Fibroblast of villous mesenchyme (primary cell): ENCODE measurements around the gene SMG5. TPM values are rescaled to one million over a fixed set of nuclear protein-coding genes. Genes with fewer than 3 reads are reported as not detected.

ENCODE experiments used
- DNase-seq: peaks from one replicate; pipeline ENCODE4 v3.0.0-alpha.2; 2010; ENCODE audit warnings: low read depth
- H3K4me3 ChIP-seq: 2 replicates; pipeline ENCODE4 v1.5.1; 2011; ENCODE audit warnings: low read depth, mild to moderate bottlenecking, low read length
- total RNA-seq: library from RNA; depleted of rRNA; stranded (reverse); fragments of >200 nt; gene quantifications from 2 replicates; pipeline ENCODE4 v1.2.3, GENCODE V29; 2012
- TF ChIP-seq, protein P1 (sequence below): IDR thresholded peaks from 2 replicates; pipeline ENCODE4 v1.5.1; 2012; ENCODE audit warnings: low read depth, mild to moderate bottlenecking, low read length; ENCODE audit not compliant: insufficient read depth

SMG5 gene
- total RNA-seq, 1 donor = 63.5 TPM

DNA sequence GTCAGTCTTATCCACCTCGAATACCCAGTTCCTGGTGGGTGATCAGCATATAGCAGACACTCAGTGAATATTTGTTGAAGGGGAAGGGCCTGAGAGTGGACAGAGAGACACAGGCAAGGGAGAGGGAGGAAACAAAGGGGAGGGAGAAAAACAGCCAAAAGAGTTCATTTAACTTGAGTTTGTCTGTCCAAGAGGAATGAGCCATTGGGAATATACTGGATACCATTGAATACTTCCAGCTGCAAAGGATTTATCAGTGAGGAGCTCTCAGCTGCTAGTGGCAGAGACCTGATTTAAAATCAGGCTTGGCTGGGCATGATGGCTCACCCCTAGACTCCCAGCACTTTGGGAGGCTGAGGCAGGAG is 52.2 kb downstream of the SMG5 start:
- no peak for DNase-seq
- no peak overlapping the region for H3K4me3 ChIP-seq
- TF ChIP-seq, protein P1, sequence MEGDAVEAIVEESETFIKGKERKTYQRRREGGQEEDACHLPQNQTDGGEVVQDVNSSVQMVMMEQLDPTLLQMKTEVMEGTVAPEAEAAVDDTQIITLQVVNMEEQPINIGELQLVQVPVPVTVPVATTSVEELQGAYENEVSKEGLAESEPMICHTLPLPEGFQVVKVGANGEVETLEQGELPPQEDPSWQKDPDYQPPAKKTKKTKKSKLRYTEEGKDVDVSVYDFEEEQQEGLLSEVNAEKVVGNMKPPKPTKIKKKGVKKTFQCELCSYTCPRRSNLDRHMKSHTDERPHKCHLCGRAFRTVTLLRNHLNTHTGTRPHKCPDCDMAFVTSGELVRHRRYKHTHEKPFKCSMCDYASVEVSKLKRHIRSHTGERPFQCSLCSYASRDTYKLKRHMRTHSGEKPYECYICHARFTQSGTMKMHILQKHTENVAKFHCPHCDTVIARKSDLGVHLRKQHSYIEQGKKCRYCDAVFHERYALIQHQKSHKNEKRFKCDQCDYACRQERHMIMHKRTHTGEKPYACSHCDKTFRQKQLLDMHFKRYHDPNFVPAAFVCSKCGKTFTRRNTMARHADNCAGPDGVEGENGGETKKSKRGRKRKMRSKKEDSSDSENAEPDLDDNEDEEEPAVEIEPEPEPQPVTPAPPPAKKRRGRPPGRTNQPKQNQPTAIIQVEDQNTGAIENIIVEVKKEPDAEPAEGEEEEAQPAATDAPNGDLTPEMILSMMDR = no peak

GRCh38 chr1:156229809-156230472 is 52.7 kb downstream of the SMG5 start:
- TF ChIP-seq, protein P1 = no peak
- DNase-seq = no peak
- no peak overlapping the region for H3K4me3 ChIP-seq

GRCh38 chr1:156228501-156228900 is 54.1 kb downstream of the SMG5 start:
- TF ChIP-seq, protein P1 = no peak
- H3K4me3 ChIP-seq = no peak overlapping the region
- DNase-seq = no peak

- H3K4me3 ChIP-seq = no peak overlapping the region
- no peak for DNase-seq
- TF ChIP-seq, protein P1 = no peak
Observed at GRCh38 chr1:156226782-156227181, 55.8 kb downstream of the SMG5 start.

DNA sequence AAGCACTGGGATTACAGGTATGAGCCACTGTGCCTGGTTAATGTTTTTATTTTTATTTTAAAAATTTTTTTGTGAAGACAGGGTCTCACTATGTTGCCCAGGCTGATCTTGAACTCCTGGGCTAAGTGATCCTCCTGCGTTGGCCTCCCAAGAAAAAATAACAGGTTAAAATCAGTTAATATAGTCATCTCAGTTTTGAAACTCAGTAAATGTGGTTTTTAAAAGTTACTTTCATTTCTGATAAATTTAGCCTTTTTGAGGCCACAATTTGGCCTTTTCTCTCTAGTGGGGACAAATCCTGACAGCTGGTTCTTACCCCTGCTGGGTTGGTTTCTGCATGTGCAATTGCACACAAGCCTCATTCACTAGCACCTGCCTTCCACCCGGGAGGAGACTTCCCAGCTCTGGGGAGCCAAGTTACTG is 56.5 kb downstream of the SMG5 start:
- no peak for DNase-seq
- H3K4me3 ChIP-seq = no peak overlapping the region

DNA sequence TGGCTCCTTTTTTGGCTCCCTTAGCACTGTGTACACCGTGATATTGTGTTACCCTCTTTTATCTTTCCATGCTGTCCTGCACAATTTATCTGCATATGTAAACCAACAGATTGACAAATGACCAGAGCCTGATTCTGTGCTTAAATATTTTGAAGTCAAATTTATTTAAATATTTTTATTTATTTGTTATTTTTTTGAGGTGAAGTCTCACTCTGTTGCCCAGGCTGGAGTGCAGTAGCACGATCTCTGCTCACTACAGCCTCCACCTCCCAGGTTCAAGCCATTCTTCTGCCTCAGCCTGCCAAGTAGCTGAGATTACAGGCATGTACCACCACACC is 57.0 kb downstream of the SMG5 start:
- TF ChIP-seq, protein P1 = no peak
- no peak overlapping the region for H3K4me3 ChIP-seq
- DNase-seq = no peak

More for the DNA sequence above, 56.5 kb downstream of the SMG5 start:
- TF ChIP-seq, protein P1 = no peak
